Left lung (tissue), 10 donors: ENCODE data around the gene CNIH4. TPM values are rescaled to one million over a fixed set of nuclear protein-coding genes. Genes with fewer than 3 reads are reported as not detected.

Source experiments
- ATAC-seq: fragments of 200-7000 bp; cut with Tn5 transposase; one replicate; pipeline ENCODE4 v1.9.1; 2020; ENCODE audit warnings: moderate library complexity
- DNase-seq, 4 donors: peaks; one replicate each; pipeline ENCODE4 v3.0.0-alpha.2; 2013 to 2020
- H3K27ac ChIP-seq, 2 donors: fragments of 200-600 bp; sonication (generic) in 1 of 2; one replicate each; pipeline versions ENCODE4 v1.5.0 to v1.8.0; 2020 to 2021
- H3K27me3 ChIP-seq, 2 donors: fragments of 200-600 bp; sonication (generic) in 1 of 2; one replicate each; pipeline versions ENCODE4 v1.5.0 to v1.8.0; 2020 to 2021
- H3K36me3 ChIP-seq, 2 donors: fragments of 200-600 bp; sonication (generic) in 1 of 2; one replicate each; pipeline versions ENCODE4 v1.5.0 to v1.8.0; 2020 to 2021
- H3K4me1 ChIP-seq, 2 donors: fragments of 200-600 bp; one replicate each; pipeline ENCODE4 v1.8.0; 2021
- H3K4me3 ChIP-seq, 2 donors: fragments of 200-600 bp; sonication (generic) in 1 of 2; one replicate each; pipeline versions ENCODE4 v1.5.0 to v1.8.0; 2020 to 2021; ENCODE audit warnings: mild to moderate bottlenecking in 1 of 2
- H3K9me3 ChIP-seq, 2 donors: fragments of 200-600 bp; sonication (generic) in 1 of 2; one replicate each; pipeline versions ENCODE4 v1.5.0 to v1.8.0; 2020 to 2021
- CTCF ChIP-seq, 2 donors: fragments of 200-600 bp; sonication (generic) in 1 of 2; IDR thresholded peaks; one replicate each; pipeline versions ENCODE4 v1.5.0 to v1.8.0; 2021; ENCODE audit warnings: antibody characterized with exemption in 2 of 2
- intact Hi-C, 2 donors: fragments of 100-400 bp; cut with DNase I; formaldehyde crosslinking; loops; one replicate each; pipeline versions ENCODE4 v1.11.2 to v1.14.2; 2022
- polyA plus RNA-seq, 6 donors: library from polyadenylated mRNA; unstranded; fragments of 120-200 nt; gene quantifications; one replicate each; pipeline ENCODE4 v1.2.1, GENCODE V29; 2013; ENCODE audit not compliant: insufficient read length in 6 of 6
- total RNA-seq, 2 donors: library from RNA; stranded (reverse); fragmentation: NEBNext Ultra II Directional; extraction: Animal tissue kit (Norgen Biotek cat#: 25700); gene quantifications; one replicate each; pipeline ENCODE4 v1.2.1, GENCODE V29; 2021
- donor health status: DM: no; HTN: yes; CAD: no.
- donor health status: DM: no; HTN: no; CAD: no.

The CNIH4 gene
- total and polyA plus RNA-seq, 8 donors = 34.3 to 87.4 (median 39.5) TPM

GRCh38 chr1:224378855-224379631, 22.4 kb downstream of the CNIH4 start:
- intact Hi-C loops = no loop called here
- no peak for ATAC-seq
- H3K36me3 ChIP-seq = peaks cover 0 to 66% of the 10 kb centered on the region in 2 donors

GRCh38 chr1:224380003-224380402, 23.3 kb downstream of the CNIH4 start:
- Histone ChIP-seq H3K27ac (peak overlapping the region in 1 of 2 donors; percentile 65), H3K9me3 (no peaks in the 10 kb centered on the region), H3K4me1 (peaks cover 0 to 72% of the 10 kb centered on the region in 2 donors), H3K4me3 (no peak overlapping the region), H3K27me3 (no peaks in the 10 kb centered on the region), H3K36me3 (peaks cover 0 to 61% of the 10 kb centered on the region in 2 donors)
- intact Hi-C loops = no loop called here
- ATAC-seq (peak; percentile 52), DNase-seq (peak in 1 of 4 donors; percentile 37)
- TF ChIP-seq CTCF (IDR thresholded peaks at IDR 0.05) = no peak

More at GRCh38 chr1:224378855-224379631, 22.4 kb downstream of the CNIH4 start:
- no peak for DNase-seq
- peaks cover 0 to 72% of the 10 kb centered on the region in 2 donors for H3K4me1 ChIP-seq
- H3K9me3 ChIP-seq = no peaks in the 10 kb centered on the region
- peak overlapping the region in 1 of 2 donors; percentile 65 for H3K27ac ChIP-seq
- H3K27me3 ChIP-seq = no peaks in the 10 kb centered on the region
- no peak for TF ChIP-seq CTCF (IDR thresholded peaks at IDR 0.05)
- H3K4me3 ChIP-seq = no peak overlapping the region

GRCh38 chr1:224381880-224382548, 25.3 kb downstream of the CNIH4 start:
- DNase-seq (no peak), ATAC-seq (no peak)
- intact Hi-C loops = no loop called here
- Histone ChIP-seq H3K36me3 (peaks cover 0 to 46% of the 10 kb centered on the region in 2 donors), H3K4me3 (no peak overlapping the region), H3K9me3 (no peaks in the 10 kb centered on the region), H3K27me3 (no peaks in the 10 kb centered on the region), H3K27ac (no peak overlapping the region), H3K4me1 (peaks cover 0 to 83% of the 10 kb centered on the region in 2 donors)
- TF ChIP-seq CTCF (IDR thresholded peaks at IDR 0.05) = no peak

- no peaks in the 10 kb centered on the region for H3K27me3 ChIP-seq
- H3K4me1 ChIP-seq = peaks cover 0 to 71% of the 10 kb centered on the region in 2 donors
- no peak for DNase-seq
- TF ChIP-seq CTCF (IDR thresholded peaks at IDR 0.05) = no peak
- H3K9me3 ChIP-seq = no peaks in the 10 kb centered on the region
- intact Hi-C loops = no loop called here
- ATAC-seq = no peak
- H3K27ac ChIP-seq = peak overlapping the region in 1 of 2 donors; percentile 37
- no peak overlapping the region for H3K4me3 ChIP-seq
- peaks cover 0 to 42% of the 10 kb centered on the region in 2 donors for H3K36me3 ChIP-seq
Measured at GRCh38 chr1:224383218-224383617, 26.5 kb downstream of the CNIH4 start.

GRCh38 chr1:224387302-224387912, 30.7 kb downstream of the CNIH4 start:
- Histone ChIP-seq H3K36me3 (peaks cover 0 to 64% of the 10 kb centered on the region in 2 donors), H3K27me3 (no peaks in the 10 kb centered on the region), H3K9me3 (no peaks in the 10 kb centered on the region), H3K4me1 (peaks cover 0 to 38% of the 10 kb centered on the region in 2 donors), H3K4me3 (no peak overlapping the region), H3K27ac (no peak overlapping the region)
- ATAC-seq = peak; percentile 43
- no peak for DNase-seq
- no peak for TF ChIP-seq CTCF (IDR thresholded peaks at IDR 0.05)
- intact Hi-C loops = no loop called here
